HG03280 (cell line): ENCODE results near the gene SOCS3.
"Not testable (repeated sequence)": the region's sequence is repeated elsewhere in the genome, so short reads cannot be mapped to it uniquely, and the experiment has no call there.

Experiments used
- ATAC-seq: cut with Tn5 transposase; IDR thresholded peaks from one replicate; pipeline ENCODE4 v1.9.1; 2021; ENCODE audit warnings: mild to moderate bottlenecking, moderate library complexity; ENCODE audit not compliant: unreplicated experiment

The SOCS3 gene

DNA sequence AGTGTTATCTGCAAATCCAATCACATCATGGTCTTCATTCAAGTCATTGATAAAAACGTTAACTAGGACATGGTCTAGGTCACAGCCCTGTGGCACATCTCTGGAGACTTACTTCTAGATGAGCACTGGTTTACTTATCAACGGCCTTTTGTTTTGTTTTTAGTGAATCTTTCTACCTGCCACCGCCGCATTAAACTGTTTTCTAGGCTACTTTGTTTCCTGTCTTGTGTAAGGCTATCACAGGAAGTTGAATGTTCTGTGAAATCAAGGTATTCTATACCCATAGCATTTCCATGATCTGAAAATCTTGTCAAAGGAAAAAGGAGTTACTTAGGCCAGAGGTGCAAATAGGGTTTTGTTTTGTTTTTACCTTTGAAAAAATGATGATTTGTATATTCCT is 26.9 kb downstream of the SOCS3 start:
- no peak for ATAC-seq

GRCh38 chr17:78331355-78331754 is 28.5 kb downstream of the SOCS3 start:
- not testable (repeated sequence) for ATAC-seq

DNA sequence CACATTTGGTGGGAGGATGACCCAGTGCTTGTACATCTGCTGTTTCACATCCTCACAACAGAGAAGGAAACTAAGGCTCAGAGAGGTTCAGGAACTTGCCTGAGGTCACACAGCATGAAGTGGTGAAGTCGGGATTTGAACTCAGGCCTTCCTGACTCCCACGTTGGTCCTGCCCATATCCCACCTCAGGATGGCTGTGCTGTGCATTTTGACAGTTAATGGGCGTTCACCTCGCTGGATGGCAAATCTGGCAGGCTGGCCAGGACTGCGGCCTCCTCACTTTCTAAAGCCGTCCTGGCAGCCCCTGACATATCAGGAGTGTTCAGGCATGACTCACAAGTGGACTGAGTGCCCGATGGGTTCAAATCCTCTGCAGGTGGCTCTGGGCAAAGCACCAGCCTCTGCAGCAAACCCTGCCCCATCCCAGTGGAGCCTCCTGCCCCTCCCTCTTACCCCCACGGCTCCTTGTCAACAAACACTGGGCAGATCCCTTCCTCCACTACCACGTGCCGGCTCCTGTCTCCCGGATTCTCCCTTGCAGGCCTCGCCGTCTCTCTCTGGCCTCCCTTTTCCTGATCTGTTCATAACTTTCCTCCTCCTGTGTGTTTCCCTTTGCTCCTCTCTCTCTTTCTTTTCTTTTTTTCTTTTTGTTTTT is 29.2 kb downstream of the SOCS3 start:
- ATAC-seq: no peak

GRCh38 chr17:78329263-78330059 is 30.4 kb downstream of the SOCS3 start:
- no peak for ATAC-seq

GRCh38 chr17:78327880-78328279 is 32.0 kb downstream of the SOCS3 start:
- no peak for ATAC-seq

DNA sequence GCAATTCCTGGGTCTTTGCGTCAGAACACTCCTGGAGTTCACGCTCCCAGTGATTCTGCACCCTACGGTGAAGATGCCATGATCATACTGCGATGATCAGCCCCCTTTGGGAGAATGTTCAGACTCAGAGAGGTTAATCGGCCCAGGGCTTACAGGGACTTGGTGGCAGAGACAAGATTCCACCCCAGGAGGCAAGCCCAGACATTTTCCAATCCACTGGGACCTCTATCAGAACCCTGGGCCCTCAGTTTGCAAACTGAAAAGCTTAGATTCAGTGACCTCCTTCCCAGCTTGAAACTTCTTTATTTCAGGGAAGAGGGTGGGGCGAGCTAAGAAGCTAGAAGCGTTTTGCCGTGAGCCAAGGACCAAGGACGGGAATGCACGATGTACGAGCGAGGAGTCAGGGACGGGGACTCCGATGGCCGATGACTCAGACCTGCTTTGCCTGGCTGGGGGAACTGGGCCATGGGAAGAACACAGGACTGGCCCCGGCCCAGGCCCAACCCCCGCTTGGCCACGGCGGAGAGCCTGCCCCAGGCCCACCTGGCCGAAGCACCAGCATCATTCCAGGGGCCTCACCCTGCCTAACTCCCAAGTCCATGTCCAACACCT is 34.7 kb downstream of the SOCS3 start:
- ATAC-seq: no peak

- ATAC-seq: no peak
Measured at GRCh38 chr17:78324391-78325075, 35.3 kb downstream of the SOCS3 start.

DNA sequence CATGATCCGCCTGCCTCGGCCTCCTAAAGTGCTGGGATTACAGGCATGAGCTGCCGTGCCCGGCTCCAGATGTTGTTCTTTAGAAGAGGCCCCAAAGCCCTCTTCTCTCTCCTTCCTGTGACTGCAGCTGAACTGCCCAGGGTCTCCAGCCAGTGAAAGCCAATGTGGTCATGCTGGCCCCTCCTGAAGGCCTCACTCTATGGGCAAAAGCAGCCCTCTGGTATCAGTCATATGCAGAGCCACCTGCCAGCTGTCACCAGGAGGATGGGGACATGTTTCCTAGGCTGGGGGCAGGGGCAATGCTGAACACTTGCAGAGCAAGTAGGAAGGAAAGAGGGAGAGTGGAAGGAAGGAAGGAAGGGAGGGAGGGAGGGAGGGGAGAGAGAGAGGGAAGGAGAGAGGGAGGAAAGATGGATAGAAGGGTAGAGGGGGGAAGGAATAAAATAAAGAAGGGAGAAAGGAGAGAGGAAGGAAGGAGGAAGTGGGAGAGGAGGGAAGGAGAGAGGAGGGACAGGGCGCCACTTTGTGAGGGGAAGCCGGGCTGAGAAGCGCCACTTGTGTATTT is 36.0 kb downstream of the SOCS3 start:
- ATAC-seq: no peak

GRCh38 chr17:78322858-78323455 is 36.9 kb downstream of the SOCS3 start:
- no peak for ATAC-seq

GRCh38 chr17:78322327-78322857 is 37.5 kb downstream of the SOCS3 start:
- no peak for ATAC-seq

GRCh38 chr17:78318843-78319242 is 41.0 kb downstream of the SOCS3 start:
- ATAC-seq: no peak

DNA sequence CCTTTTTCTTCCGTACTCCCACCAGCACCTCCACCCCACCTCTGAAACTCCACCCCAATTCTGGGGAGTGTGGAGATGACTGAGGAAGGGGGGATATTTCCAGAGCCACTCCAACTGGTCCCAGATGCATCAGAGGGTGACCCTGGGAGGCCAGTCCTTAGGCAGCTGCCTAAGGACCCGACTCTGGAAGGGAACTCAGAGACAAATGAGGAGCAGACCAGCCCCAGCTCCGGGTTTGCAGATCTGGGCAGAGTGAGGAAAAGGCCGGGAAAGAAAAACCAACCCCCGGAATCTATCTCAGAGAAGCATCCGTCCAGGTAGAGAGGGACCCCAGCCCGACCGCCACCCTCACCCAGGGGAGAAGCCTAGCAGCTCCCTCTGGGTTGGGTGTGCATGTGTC is 41.5 kb downstream of the SOCS3 start:
- no peak for ATAC-seq

GRCh38 chr17:78317794-78318400 is 42.0 kb downstream of the SOCS3 start:
- ATAC-seq: no peak

DNA sequence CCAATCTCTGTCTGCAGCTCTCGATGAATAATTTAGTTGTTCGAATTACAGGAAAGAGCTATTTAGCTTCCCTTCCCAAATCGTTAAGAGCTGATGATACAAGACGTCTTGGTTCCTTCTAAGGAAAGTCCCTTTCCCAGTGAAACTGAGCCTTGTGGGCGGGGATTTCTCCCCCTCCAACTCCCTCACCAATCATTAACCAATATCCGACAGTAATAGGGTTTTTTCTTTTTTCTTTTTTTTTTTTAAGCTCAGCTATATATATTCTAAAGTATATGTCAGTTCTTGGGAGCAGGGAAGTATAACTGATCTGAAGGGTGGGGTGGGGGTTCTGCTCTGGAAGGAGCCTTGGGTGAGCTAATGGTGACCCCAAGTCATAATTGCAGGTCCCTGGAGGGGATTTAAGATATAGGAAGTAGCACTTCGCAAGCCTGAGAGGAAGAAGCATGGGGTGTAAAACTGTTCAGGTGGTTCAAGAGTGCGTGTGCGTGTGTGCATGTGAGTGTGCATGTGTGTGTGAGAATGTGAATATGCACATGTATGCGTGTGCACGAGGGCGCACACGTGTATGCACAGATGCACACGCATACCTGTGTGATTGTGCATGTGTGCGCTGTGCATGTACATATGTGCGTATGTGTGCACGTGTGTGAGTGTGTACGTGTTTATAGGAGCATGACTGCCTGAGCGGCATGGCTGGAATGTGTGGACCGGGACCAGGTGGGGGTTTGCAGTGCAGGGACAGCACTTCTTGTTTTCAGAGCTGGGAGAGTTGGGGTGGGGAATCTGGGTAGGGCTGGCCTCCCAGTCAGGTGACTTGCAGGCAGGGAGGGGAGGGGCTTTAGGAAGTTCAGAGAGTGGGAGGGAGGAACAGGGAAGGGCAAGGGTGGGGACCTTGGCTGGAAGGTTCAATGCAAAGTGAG is 42.7 kb downstream of the SOCS3 start:
- no peak for ATAC-seq

GRCh38 chr17:78316115-78316866 is 43.6 kb downstream of the SOCS3 start:
- no peak for ATAC-seq

DNA sequence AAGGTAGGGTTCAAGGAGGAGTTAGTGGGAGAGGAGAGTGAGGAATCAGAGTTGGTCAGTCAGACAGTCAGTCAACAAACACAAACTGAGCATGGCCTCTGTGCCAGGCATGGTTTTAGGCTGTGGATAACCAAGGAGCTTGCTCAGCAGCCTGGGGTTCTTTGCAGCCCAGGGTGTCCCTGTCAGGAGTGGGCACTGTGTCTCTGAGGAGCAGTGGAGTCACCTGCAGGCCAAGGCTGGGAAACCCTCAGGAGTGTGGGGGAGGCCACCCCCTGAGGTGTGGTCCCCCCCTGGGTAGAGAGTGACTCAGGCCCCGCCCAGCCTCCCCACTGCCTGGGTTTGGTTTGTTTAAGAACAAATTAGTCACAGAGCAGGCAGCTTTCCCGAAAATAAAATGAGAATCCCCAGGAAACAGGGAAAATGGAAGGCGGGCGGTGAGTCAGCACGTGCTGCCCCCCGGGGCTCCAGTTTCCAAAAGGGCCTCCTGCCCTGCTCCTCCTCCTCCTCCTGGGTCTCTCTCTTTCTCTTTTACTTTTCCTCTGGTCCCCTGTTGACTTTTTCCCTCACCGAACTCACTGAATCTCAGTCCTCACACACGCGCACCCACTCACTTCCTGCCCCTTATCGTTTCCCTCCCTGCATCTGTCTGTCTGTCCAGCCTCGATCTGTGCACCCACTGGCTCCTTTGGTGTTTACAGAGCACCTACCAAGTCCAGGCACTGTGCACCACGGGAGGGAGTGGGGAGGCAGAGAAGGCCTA is 44.3 kb downstream of the SOCS3 start:
- ATAC-seq: no peak

GRCh38 chr17:78314683-78315354 is 45.1 kb downstream of the SOCS3 start:
- ATAC-seq: no peak
